ENCODE data around the gene KIF5C.

KIF5C gene

DNA sequence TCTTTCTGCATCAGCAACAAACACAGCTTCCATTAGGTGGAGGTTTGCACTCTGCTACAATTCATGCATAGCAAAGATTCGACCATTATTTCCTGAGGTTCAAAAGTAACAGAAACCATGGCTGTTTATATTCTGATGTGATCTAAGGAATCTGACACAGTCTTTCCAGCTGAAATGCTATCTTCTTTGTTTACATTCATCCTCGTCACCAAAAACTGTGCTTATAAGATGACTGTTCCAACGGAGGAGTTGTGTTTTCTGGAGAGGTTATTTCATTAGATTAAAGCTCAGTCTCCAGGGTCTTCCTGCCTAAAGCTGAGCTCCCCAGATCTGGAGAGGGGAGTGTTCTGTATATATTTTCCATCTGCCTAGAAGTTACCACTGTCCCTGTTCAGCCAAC, 118.3 kb downstream of the KIF5C start:
- H3K27ac ChIP-seq = no peak overlapping the region
- no peak for TF ChIP-seq ZFX (IDR thresholded peaks at IDR 0.05; ENCODE audit: borderline replicate concordance)
- TF ChIP-seq, protein P1, sequence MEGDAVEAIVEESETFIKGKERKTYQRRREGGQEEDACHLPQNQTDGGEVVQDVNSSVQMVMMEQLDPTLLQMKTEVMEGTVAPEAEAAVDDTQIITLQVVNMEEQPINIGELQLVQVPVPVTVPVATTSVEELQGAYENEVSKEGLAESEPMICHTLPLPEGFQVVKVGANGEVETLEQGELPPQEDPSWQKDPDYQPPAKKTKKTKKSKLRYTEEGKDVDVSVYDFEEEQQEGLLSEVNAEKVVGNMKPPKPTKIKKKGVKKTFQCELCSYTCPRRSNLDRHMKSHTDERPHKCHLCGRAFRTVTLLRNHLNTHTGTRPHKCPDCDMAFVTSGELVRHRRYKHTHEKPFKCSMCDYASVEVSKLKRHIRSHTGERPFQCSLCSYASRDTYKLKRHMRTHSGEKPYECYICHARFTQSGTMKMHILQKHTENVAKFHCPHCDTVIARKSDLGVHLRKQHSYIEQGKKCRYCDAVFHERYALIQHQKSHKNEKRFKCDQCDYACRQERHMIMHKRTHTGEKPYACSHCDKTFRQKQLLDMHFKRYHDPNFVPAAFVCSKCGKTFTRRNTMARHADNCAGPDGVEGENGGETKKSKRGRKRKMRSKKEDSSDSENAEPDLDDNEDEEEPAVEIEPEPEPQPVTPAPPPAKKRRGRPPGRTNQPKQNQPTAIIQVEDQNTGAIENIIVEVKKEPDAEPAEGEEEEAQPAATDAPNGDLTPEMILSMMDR (IDR thresholded peaks at IDR 0.05) = no peak

DNA sequence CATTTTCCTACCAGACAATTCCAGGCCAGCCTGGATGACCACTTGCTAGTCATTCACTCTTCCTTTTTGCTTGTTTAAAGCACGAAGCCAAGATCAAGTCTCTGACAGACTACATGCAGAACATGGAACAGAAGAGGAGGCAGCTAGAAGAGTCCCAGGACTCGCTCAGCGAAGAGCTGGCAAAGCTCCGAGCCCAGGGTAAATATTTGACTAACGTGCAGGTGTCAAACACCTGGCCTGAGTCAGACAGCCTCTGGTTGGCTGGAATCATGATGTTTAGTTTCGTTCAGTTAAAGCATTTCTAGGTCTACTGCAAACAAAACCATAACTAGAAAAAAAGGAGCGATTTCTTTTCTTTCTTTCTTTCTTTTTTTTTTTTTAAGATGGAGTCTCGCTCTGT, 119.3 kb downstream of the KIF5C start:
- TF ChIP-seq, protein P1 (IDR thresholded peaks at IDR 0.05) = no peak
- no peak for TF ChIP-seq ZFX (IDR thresholded peaks at IDR 0.05; ENCODE audit: borderline replicate concordance)
- no peak overlapping the region for H3K27ac ChIP-seq

DNA sequence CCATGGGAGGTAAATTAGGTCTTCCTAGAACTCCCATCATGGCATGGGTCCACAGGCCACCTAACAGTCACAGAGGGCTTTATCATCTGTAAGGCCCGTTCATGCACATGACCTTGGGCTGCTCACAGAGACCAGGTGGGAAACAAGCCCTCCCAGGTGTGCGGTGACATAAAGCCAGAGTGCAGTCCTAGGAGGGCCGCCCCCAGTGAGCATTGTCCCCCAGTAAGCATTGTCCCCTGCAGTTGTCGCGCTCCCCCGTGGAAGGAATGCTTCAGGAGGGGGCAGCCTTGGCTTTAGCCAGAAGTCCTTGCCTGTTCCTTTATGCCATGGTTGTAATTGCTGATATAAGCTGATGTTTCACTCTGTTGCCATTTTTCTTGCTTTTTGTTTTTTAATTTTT, 121.8 kb downstream of the KIF5C start:
- no peak overlapping the region for H3K27ac ChIP-seq
- no peak for TF ChIP-seq ZFX (IDR thresholded peaks at IDR 0.05; ENCODE audit: borderline replicate concordance)
- TF ChIP-seq, protein P1 (IDR thresholded peaks at IDR 0.05) = no peak

DNA sequence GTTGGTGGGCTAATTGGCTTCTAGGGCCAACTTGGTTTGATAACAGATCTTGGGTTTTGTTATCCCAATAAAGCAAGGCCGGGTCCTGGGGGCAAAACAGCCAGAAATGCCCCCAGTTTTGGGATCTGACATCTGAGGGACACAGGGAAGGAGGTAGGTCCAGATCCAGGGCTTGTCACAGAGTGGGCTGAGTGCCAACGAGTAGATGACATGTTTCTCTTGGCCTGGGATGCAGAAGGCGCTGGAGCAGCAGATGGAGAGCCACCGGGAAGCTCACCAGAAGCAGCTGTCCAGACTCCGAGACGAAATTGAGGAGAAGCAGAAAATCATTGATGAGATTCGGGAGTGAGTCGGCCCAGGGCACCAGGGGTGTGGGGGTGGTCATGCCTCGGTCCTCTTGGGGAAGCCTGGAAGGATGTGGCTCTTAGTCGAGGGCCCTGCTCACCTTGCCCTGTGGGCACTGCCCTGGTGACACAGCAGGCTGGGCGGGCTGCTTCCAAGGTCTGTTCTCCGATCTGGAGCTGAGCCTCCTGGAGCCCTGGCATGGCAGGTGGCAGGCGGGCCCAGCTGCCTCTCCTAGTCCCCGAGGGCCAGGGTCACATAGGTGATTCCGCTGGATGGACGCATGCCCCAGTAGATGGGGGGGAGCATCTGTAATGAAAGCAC, 123.3 kb downstream of the KIF5C start:
- no peak overlapping the region for H3K27ac ChIP-seq
- TF ChIP-seq ZFX (IDR thresholded peaks at IDR 0.05; ENCODE audit: borderline replicate concordance) = no peak
- TF ChIP-seq, protein P1 (IDR thresholded peaks at IDR 0.05) = no peak

DNA sequence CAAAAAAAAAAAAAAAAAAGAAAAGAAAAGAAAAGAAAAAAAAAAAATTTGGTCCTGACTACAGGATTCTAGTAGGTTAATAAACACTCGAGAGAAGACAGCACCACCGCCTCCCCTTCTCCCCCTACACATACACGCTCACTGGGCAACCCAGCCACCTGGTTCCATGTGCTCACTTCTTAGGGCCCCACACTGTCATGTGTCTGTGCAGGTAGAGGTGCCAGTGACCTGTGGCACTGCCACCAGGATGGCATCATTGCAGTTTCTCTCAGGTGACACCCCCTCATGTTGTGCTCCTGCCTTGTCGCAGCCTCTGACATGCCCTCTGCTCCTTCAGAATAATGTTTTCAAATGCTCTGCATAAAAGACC, 123.8 kb downstream of the KIF5C start:
- TF ChIP-seq, protein P1 (IDR thresholded peaks at IDR 0.05) = no peak
- TF ChIP-seq ZFX (IDR thresholded peaks at IDR 0.05; ENCODE audit: borderline replicate concordance) = no peak
- H3K27ac ChIP-seq = no peak overlapping the region

DNA sequence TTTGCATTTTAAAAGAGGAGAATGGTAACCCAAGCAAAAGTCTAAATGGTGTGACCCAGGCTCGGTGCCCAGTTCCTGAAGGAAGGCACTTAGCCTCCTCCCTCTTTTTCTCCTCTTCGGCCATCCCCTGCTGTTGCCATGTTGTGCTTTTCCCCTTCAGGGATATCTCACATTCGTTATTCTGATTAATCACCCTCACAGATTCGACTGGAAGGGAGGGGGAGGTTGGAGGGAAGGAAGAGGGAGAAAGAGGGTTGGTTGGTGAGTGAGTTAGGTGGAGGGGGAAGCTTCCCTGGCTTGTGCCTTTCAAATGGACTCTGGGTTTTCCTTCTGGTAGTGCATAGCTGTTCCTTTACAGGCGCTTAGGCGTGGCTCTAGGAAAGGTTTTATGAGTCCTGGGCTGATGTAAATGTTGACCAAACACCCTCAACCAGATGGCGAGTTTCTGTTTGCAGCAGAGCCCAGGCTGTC, 124.5 kb downstream of the KIF5C start:
- TF ChIP-seq, protein P1 (IDR thresholded peaks at IDR 0.05) = no peak
- no peak for TF ChIP-seq ZFX (IDR thresholded peaks at IDR 0.05; ENCODE audit: borderline replicate concordance)
- H3K27ac ChIP-seq = no peak overlapping the region

DNA sequence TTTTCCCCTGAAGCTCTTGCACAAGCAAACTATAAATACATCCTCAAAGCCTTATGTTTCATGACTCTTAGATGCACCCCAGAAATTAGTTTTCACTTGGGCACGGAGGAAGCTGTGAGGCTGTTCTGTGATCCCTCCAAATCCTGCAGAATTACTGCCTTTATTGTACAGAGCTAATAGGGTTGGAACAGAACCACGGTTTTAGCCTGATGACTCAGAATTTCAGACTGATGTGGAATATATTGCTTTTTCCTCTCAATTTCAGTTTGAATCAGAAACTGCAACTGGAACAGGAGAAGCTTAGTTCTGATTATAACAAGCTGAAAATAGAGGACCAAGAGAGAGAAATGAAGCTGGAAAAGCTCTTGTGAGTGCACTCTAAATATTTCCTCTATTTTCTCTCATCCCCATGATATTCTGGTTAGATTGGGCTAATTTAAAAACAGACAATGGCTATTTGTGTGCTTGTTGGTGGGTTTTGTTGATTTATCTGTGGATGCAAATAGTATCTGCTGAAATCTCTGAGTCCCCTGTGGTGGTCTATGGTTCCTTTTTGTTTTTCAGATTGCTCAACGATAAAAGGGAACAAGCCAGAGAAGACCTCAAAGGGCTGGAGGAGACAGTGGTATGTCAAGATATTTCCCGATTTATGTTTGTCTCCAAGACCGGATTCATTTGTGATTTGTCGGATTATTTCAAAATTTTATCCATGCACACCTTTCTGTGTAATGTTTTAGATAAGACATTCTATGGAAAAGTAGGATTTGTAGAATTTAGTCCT, 125.3 kb downstream of the KIF5C start:
- TF ChIP-seq ZFX (IDR thresholded peaks at IDR 0.05; ENCODE audit: borderline replicate concordance) = no peak
- TF ChIP-seq, protein P1 (IDR thresholded peaks at IDR 0.05) = no peak
- H3K27ac ChIP-seq = no peak overlapping the region
